Peyer's patch (tissue), 4 donors: ENCODE data around the gene DRICH1. TPM values are rescaled to one million over a fixed set of nuclear protein-coding genes. Genes with fewer than 3 reads are reported as not detected.
A peak's percentile ranks its signal among the peaks of the same experiment; 100 is the strongest.
"Not testable (repeated sequence)": the region's sequence is repeated elsewhere in the genome, so short reads cannot be mapped to it uniquely, and the experiment has no call there.

ENCODE experiments used
- DNase-seq, 3 donors: peaks; one replicate each; pipeline ENCODE4 v3.0.0-alpha.2; 2017 to 2019
- H3K27ac ChIP-seq, 4 donors: fragments of 200-600 bp; sonication (generic); one replicate each; pipeline ENCODE4 v1.5.1; 2016 to 2019
- H3K27me3 ChIP-seq, 2 donors: fragments of 200-600 bp; sonication (generic); one replicate each; pipeline ENCODE4 v1.5.1; 2019
- H3K36me3 ChIP-seq, 3 donors: fragments of 200-600 bp; sonication (generic); one replicate each; pipeline ENCODE4 v1.5.1; 2016 to 2019
- H3K4me1 ChIP-seq, 4 donors: fragments of 200-600 bp; sonication (generic); one replicate each; pipeline ENCODE4 v1.5.1; 2016 to 2019
- H3K4me3 ChIP-seq, 4 donors: fragments of 200-600 bp; sonication (generic); 1 replicate in 3 of 4; 2 replicates in 1 of 4; pipeline ENCODE4 v1.5.1; 2016 to 2019; ENCODE audit warnings: mild to moderate bottlenecking in 1 of 4
- H3K9me3 ChIP-seq, 4 donors: fragments of 200-600 bp; sonication (generic); one replicate each; pipeline ENCODE4 v1.5.1; 2016 to 2019; ENCODE audit warnings: mild to moderate bottlenecking in 1 of 4
- POLR2A ChIP-seq, 2 donors: fragments of 450-650 bp; IDR thresholded peaks; one replicate each; pipeline ENCODE4 v1.5.1; 2017; ENCODE audit warnings: antibody characterized with exemption in 2 of 2, mild to moderate bottlenecking in 2 of 2, moderate library complexity in 2 of 2
- total RNA-seq, 4 donors: library from RNA; depleted of rRNA; stranded (reverse); fragments of >200 nt; gene quantifications; one replicate each; pipeline ENCODE4 v1.1.0, GENCODE V29; 2016
- TF ChIP-seq, protein P1 (sequence below), 6 experiments: fragments of 450-650 bp in 4 of 6; fragments of 200-600 bp in 2 of 6; sonication (generic) in 1 of 6; IDR thresholded peaks; one replicate each; pipeline ENCODE4 v1.5.1; 2017 to 2019; ENCODE audit warnings: antibody characterized with exemption in 6 of 6, mild to moderate bottlenecking in 3 of 6, moderate library complexity in 1 of 6

The DRICH1 gene
- total RNA-seq, 4 donors from 2014 or later, result 0.67 to 1.1 TPM; not detected in 2

DNA sequence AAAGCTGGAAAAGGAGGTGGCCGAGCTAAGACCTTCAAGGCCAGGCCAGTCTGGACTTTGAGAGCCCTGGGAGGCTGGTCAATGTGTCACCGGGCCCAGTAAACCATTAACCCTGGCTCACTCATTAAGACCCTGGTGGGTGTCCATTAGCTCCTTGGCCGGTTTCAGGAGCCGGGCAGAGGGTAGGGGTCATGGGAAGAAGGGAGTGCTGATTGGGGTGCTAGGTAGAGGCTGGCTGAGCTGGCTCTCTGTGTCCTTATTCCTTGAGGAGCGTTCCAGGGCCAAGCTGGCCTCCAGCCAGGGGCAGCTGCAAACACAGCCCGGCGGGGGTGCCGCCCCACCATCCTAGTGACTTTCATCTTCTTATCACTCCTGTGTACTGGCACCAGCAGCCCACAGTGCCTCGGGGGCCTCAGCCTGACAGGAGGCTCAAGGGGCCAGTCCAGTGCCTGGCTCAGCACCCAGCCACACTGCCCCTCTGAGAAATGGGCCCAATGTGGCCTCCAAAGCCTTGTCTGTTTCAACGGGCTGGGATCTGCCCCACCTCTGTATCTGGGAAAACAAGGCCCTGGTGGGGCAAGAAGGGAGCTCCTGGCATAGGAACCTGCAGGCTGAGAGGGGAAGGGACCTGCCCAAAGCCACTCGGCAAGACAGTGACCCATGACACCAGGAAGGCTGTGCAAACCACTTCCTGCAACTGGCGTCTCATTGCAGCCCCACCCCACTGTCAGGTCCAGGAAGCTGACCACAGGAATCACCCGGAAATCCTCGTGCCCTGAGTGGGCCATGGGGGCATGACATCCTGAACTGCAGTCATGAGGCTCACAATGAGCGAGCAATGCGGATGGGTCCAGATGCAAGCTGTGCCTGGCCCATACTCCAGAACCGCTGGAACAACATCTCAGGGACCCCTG, 43.6 kb upstream of the DRICH1 start:
- no peak for TF ChIP-seq POLR2A (IDR thresholded peaks at IDR 0.05)
- TF ChIP-seq, protein P1, sequence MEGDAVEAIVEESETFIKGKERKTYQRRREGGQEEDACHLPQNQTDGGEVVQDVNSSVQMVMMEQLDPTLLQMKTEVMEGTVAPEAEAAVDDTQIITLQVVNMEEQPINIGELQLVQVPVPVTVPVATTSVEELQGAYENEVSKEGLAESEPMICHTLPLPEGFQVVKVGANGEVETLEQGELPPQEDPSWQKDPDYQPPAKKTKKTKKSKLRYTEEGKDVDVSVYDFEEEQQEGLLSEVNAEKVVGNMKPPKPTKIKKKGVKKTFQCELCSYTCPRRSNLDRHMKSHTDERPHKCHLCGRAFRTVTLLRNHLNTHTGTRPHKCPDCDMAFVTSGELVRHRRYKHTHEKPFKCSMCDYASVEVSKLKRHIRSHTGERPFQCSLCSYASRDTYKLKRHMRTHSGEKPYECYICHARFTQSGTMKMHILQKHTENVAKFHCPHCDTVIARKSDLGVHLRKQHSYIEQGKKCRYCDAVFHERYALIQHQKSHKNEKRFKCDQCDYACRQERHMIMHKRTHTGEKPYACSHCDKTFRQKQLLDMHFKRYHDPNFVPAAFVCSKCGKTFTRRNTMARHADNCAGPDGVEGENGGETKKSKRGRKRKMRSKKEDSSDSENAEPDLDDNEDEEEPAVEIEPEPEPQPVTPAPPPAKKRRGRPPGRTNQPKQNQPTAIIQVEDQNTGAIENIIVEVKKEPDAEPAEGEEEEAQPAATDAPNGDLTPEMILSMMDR (IDR thresholded peaks at IDR 0.05), result no peak
- Histone ChIP-seq H3K9me3 (no peaks in the 10 kb centered on the region), H3K4me3 (no peak overlapping the region), H3K4me1 (peaks cover 0 to 14% (median 0%) of the 10 kb centered on the region in 4 donors), H3K27me3 (no peaks in the 10 kb centered on the region), H3K36me3 (peaks cover 0 to 8% (median 0%) of the 10 kb centered on the region in 3 donors), H3K27ac (peak overlapping the region in 2 of 4 donors; percentile 42 to 49)
- DNase-seq, result peak in 2 of 3 donors; percentile 67 to 73

DNA sequence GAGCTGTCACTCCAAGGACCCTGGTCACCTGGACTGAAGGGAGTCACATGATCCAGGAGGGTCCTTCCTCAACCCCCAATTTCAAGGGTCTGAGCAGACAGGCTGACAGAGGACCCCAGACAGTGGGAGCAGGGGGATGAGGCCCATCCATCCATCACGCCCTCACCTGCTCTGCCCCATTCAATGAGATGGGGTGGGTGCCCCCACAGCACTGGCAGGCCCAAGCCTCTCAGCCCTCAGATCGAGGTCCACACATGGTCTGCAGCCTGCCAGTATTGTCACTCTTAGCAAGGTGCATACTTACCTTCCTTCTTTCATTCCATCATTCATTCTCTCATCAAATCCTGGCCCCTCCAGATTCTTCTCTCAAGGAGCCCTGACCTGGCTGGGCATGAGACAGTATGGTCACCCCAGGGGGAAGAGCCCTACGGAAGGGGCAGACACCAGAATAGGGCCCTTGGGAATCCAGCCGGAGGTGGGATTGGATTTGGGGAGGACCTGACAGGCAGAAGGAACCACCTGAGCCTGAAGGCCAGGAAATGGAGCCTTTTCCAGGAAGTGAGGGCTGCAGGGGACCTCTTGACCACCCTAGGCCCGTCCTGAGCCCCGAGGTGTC, 42.9 kb upstream of the DRICH1 start:
- H3K27ac ChIP-seq, result peak overlapping the region in 1 of 4 donors; percentile 49
- not testable (repeated sequence) for H3K27me3 ChIP-seq, H3K36me3 ChIP-seq

DNA sequence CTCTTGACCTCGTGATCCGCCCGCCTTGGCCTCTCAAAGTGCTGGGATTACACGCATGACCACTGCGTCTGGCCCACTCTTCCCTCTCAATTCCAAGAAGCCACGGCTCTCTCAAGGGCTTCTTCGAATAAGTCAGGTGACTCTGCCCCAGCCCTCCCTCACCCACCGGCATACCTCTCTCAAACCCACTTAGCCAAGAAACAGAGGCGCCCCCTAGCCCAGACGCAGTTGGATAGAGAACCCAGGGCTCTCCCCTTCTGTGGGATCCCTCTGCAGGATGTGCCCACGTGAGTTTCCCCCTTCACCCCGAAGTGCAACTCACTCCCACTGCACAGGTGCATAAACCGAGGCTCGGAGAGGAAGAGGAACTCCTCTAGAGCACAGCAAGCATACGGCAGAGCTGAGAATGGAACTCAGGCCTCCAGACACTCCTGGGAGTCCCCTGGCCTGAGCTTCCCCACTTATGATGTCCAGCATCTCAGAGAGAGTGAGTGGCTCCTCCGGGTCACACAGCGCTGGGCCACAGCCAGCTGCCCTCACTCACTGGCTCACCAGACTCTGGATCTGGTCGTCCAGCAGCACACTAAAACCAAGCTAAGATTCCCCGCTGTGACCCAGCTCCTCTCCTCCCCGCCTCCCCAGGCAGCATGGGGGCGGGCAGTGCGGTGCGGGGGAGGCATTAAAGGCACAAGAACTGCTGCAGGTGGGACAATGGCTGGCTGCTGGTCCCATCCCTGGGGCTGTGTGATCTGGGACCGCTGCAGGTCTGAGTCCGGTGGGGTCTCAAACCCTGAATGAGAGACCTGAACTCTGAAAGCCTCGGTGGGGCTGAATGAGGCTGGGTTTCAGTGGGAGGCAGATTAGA, 41.9 kb upstream of the DRICH1 start:
- DNase-seq, result no peak
- Histone ChIP-seq H3K27me3 (no peaks in the 10 kb centered on the region), H3K4me3 (no peak overlapping the region), H3K4me1 (peaks cover 0 to 14% (median 0%) of the 10 kb centered on the region in 4 donors), H3K9me3 (no peaks in the 10 kb centered on the region), H3K27ac (no peak overlapping the region), H3K36me3 (no peaks in the 10 kb centered on the region)
- TF ChIP-seq, protein P1 (IDR thresholded peaks at IDR 0.05), result no peak
- no peak for TF ChIP-seq POLR2A (IDR thresholded peaks at IDR 0.05)

More for the DNA sequence above, 42.9 kb upstream of the DRICH1 start:
- DNase-seq, H3K9me3 ChIP-seq, H3K4me3 ChIP-seq: not testable (repeated sequence)
- H3K4me1 ChIP-seq, result peaks cover 0 to 14% (median 0%) of the 10 kb centered on the region in 4 donors

DNA sequence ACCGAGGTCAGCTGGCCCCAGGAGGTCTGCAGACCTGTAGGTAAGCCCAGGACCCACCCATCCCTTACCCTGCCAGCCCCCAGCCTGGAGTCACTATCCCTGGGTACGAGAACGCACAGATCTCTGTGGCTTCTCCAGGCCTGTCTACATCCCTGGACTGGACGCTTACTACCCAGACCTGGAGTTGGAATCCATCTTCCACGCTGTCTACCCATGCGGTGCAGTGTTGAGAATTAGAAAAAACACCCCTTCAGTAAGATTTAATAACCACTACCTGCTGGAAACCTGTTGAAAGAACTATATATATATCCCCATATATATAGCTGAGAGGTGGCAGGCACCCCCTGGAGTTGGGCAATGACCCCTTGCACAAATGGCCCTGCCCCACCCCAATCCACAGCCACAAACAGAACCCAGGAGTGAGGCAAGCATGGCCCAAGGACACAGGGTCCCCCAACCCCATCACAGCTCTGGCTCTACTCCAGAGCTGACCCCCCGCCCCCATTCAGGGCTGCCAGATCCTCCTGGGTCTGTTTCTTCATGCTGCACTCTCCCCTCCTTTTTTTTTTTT, 41.0 kb upstream of the DRICH1 start:
- TF ChIP-seq, protein P1 (IDR thresholded peaks at IDR 0.05), result no peak
- no peak for TF ChIP-seq POLR2A (IDR thresholded peaks at IDR 0.05)
- H3K36me3 ChIP-seq, result no peaks in the 10 kb centered on the region
- H3K9me3 ChIP-seq, result no peaks in the 10 kb centered on the region
- H3K27me3 ChIP-seq, result no peaks in the 10 kb centered on the region
- no peak for DNase-seq
- peaks cover 0 to 14% (median 0%) of the 10 kb centered on the region in 4 donors for H3K4me1 ChIP-seq
- no peak overlapping the region for H3K27ac ChIP-seq
- no peak overlapping the region for H3K4me3 ChIP-seq

DNA sequence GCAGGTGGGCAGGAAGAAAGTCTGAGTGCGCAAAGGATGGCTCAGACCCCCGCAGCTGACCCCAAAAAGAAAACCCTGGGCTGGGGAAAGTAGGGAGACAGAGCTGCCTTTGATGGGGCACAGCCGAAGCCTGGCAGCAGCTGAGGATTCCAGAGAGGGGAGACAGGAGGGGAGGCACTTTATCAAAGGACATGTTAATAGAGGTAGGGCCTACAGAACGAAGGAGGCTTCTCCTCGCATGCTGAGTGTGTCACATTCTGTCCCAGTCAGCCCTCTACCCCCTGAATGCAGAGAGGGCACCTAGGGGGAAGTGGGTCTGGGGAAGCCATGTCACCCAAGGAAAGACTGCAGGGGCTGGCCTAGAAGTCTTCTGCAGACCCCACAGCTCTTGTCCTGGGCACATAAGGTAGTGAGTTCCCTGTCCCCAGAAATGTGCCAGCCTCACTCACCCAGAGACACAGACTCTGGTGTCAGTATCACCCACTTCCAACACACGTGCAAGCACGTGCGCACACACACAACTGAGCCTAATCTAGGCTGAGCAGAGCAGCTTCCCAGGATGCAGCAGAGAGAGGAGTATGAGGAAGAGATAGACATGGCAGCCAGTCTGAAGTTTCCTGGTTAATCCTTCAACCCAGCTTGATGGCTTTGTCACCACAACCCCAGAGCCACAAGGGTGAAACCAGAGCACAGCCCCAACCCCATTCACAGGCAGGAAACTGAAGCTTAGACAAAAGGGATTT, 40.4 kb upstream of the DRICH1 start:
- peaks cover 0 to 14% (median 0%) of the 10 kb centered on the region in 4 donors for H3K4me1 ChIP-seq
- not testable (repeated sequence) for DNase-seq, H3K36me3 ChIP-seq, H3K27ac ChIP-seq, H3K4me3 ChIP-seq, H3K27me3 ChIP-seq, H3K9me3 ChIP-seq

DNA sequence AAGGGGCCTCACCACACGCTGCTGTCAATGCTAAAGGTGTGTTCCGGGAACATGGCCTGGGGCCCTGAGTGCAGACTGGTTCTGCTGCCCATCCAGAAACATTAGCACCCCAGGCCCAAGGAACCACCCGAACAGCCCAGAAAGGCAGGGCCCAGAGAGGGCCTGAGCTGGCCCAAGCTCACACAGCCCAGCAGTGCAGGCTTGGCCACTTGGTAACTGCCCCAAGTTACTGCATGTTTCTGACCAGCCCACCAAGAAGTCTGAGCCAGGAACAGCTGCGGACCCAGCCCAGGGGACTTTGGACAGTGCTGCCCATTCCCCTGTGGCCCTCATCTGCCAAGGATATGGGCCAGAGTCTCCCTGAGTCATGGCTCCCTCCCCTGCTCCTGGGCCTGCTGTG, 39.3 kb upstream of the DRICH1 start:
- not testable (repeated sequence) for DNase-seq, H3K27me3 ChIP-seq, H3K36me3 ChIP-seq, H3K27ac ChIP-seq, H3K4me3 ChIP-seq, H3K9me3 ChIP-seq
- H3K4me1 ChIP-seq, result peaks cover 0 to 14% (median 0%) of the 10 kb centered on the region in 4 donors
